ENCODE data around the gene IP6K3.
A peak's percentile ranks its signal among the peaks of the same experiment; 100 is the strongest.

Gene IP6K3, protein sequence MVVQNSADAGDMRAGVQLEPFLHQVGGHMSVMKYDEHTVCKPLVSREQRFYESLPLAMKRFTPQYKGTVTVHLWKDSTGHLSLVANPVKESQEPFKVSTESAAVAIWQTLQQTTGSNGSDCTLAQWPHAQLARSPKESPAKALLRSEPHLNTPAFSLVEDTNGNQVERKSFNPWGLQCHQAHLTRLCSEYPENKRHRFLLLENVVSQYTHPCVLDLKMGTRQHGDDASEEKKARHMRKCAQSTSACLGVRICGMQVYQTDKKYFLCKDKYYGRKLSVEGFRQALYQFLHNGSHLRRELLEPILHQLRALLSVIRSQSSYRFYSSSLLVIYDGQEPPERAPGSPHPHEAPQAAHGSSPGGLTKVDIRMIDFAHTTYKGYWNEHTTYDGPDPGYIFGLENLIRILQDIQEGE

DNA sequence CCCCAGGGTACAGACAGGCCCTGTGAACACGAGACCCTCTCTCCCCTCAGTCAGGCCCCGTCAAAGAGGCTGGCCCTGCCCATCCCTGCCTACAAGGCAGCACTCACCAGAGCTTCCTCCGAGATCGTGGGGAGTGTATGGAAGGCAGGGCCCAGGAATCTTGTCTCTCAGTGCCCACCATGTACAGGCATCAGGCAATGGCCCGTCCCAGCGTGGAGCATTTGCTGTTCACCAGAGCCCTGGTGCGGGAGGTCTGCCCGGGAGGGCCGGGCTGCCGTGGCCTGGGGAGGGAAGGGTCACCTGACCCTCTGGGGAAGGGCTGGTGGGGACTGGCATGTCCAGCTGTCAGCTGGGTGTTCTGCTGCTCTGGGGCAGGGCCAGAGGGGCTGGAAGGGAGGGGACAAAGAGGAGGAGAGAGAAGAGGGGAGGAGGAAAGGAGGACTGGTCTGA, at the start of gene IP6K3:
TSS of gene IP6K3 (minus strand) at position 255 of the 450 bp plus-strand sequence. CDS start 11,429 bp downstream, outside the sequence.
- DNase-seq = no peak

DNA sequence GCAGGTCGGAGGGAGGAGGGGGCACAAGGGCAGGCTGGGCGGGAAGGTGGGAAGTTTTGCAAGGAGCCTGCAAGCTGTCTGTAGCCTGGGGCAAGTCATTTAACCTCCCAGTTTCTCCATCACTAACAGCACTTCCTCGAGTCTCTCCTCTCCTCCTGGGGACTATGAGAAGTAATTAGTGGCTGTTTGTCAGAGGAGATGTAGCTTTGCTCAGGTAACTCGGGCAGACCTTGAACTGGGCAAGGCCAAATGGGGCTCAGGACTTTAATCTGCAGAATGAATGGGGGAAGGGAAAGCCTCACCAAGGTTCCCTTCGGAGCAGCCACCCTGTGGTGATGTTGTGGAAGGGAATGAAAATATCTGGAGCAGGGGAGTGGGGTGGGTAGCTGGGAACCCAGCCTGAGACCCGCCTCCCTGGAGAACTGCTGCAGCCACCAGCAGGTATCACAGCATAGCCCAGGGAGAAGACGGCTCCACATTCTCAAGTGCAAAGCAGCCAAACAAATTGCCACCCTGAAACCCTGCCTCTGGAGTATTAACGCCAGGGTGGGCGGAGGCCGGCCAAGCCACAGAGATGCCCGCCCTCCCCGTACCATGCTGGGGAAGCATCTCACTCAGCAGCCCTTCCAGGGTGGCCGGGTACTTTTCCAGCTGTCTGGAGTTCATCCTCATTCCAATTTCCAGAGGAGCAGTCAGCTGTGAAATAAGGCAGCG, 48.4 kb upstream of the IP6K3 start:
- no peak for DNase-seq

DNA sequence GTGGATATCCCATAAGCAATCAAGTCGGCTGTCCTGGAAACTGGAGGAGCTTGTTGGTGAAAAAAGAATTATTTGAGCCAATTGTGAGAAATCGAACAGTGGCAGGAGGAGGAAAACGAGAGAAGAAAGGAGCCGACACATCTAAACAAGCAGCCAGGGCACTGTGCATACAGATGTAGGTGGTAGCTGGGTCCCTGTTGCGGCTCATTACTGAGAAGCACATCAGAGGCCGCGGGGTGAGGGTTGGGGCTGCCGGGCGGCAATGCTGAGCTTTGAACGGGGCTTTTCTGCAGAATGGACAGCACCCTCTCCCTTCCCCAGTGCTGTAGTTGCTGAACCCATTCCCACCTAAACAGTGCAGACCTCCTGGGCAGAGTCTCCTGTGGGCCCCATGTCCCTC, 46.3 kb upstream of the IP6K3 start:
- no peak for DNase-seq

DNA sequence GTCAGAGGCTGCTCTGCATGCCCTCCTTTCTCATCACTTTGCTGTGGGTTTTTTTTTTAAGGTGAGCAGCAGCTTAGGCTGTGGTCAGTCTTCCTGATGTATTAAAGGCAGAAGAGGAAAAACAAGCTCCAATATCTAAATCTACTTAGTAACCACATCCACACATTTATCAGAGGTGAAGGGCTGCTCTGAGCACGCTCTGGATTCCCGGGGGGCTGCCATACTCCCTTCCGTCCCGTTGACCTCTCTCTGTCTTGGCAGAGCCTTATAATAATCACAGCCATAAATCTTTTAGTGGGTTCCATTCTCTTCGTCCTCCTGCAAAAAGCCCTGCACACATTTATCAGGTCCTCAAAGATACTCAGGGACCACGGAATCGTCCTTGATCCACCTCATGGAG, 44.9 kb upstream of the IP6K3 start:
- DNase-seq = no peak

DNA sequence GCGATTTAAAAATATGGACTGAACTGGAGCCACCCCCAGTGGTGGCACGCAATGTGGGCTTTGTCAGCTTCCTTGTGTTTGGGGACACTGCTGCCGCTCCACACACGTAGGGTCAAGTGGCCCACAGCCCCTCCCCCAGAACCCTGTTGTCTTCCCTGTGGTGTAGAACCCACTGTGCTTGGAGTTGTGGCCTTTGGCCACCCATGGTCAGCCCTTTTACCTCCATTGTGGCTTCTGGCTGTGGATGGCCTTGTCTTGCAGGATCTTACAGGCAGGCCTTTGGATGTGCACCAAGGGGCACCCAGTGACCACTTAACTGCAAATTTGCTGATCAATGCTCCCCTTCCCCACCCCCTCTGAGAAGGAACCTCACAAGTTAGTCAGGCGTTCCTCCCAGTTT, 44.2 kb upstream of the IP6K3 start:
- no peak for DNase-seq

DNA sequence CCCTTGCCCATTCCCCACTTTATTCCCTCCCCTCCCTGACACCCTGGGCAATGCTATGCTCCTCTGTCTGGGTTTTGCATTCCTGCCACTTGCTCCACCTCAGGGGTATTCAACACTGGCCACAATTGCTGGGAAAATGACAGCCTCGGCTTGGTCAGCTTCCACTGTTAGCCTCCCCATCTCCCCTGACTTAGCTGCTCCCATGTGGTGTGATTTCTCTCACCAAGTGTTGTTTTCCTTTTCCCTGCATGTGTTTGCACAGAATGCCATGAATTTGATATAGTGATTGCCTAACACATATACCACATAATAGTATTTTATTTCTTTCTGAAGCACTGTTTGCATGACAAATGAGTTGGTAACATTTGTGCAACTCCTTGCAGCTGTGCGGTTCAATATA, 43.7 kb upstream of the IP6K3 start:
- no peak for DNase-seq

DNA sequence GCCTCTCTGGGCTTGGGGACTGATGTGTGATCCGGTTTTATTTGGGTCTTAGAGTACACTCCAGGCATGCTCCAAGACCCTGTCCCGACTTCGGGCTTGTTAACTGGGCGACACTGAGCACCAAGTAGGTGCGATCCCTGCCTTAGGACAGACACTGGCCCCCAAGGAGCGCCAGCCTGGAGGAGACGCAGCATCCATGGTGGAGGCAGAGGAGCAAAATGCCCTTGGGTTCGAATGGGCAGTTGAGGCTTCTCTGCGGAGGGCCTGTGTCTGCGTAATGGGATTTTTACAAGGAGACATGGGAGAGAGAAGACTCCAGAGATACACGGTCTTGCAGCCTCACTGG, 42.8 kb upstream of the IP6K3 start:
- DNase-seq = no peak

DNA sequence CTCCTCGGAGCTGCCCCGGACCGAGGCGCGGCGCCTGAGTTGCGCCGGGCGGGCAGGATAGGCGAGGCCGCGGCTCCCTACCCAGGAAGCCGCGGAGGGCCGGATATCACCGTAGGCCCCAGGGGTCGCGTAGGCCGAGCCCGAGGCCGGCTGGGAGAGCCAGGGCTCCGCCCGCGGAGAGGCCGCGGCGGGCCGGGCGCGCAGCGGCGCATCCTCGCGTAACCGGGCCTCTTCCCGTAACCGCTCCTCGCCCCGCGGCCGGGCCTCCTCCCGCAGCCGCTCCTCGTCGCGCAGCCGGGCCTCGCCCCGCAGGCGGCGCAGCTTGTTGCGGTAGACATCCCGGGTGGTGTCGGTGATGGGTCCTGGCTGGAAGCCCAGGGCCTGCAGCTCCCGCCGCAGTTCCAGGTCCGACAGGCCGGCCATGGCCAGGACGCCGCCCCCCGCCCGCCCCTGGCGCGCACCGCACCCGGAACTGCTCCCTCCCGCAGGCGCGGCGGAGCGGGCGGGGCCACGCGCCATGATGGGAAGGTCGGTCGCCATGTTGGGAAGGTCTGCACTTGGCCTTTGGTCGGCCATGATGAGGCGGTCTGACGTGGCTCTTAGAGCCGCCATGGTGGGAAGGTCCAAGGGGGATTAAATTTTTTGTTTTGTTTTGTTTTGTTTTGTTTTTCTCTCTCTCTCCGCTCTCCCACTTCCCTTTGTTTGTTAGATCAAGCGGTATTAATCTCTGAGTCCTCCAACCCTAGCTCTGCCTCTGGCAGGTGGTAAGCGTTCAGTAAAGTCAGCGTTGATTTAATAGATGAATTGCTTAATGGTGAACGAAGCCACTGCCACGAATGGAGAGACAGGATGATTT, 42.2 kb upstream of the IP6K3 start, which contains the start of gene LEMD2:
TSS of gene LEMD2 (minus strand) at position 437 of the 856 bp plus-strand sequence. CDS start at position 423, 14 bp downstream.
- DNase-seq = peak; percentile 89

DNA sequence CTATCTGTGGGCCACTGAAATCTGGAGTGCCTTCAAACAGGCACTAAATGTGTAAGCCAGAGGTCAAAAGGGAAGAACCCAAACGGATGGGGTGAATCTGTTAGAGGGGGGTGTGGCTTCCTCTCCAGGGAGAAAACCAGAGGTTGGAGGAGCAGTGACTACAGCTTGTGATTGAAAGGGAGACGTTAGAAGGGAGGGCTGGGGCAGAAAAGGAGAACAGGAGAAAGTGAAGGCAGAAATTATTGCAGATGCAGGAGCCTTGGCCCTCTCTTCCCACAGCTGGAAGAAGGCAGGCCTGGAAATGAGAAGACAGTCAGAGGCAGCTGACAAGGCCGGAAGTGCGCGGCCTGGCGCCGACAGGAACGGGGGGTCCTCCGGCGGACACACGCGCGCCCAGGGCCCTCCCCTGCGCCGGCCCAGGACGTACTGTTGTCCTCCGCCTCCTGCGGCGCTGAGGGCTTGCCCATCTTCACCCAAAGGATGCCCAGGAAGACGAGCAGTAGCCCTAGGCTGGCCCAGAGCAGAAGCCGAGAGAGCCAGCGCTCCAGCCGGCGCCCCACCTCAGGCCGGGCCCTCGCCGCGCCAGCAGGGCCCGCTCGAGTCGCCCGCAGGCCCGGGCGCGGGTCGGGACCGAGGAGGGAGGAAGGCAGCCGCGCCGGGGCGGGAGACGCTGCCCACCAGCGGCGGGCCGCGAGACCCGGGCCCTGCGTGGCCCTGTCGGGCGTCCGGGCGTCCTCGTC, 41.4 kb upstream of the IP6K3 start:
- no peak for DNase-seq

DNA sequence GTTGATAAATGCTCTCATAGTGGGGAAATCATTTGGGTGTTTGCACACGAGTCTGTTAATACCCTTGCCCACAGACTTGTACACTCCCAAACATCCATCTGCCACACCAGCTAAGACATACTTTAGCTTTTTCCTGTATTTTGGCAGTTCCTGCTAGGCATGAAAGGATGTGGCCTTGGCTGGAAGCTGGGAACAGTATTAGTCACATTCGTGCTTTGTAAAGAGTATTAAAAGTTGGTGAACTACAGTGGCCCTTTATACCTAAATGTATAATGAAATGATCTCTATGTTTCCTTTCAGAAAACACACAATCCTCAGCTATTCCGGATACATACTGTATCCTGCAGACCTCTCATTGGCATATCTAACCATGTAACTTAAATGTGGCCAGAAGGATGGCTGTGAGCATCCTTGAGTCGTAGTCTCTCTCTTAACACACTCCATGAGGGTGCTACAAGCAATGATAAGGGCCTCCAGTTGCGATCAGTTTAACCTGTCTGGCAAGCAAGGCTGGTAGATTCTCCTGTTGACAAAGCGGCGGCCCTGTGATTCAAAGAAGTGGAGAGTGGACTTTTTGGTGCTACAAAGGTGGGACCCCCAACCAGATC, 40.7 kb upstream of the IP6K3 start:
- DNase-seq = no peak

DNA sequence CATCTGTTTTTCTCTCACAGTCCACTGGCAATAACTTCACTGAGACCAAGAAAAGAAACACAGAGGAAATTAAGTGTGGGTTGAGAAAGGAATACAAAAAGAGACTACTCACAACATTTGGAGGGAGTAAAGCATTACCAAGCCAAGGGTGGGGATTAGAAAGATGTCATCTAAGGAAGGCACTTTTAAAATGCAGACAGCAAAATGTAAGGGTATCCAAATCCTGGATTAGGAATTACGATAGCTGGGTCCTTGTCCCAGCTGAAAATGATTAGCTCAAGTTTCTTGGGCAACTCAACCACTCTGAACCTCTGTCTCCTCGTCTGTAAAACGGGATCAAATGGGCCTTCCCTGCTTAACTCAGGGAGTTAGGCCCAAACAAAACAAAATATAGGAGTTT, 40.0 kb upstream of the IP6K3 start:
- DNase-seq = no peak

DNA sequence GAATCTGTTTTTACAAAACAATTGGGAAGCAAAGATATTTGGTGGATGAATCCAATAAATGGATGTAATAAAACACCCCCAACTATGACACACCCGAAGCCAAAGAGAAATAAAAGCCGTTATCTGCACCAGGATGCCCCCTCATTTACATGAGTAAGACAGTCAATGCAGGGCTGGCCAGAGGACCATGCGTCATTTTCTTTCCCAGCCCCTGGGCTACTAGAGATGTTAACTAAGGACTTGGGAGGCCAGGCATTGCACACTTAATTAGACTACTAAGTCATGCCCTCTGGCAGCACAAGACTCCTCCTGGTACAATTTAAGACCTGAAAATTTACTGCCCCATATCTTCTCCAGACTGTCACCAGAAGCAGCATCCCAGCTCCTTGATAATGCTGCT, 39.1 kb upstream of the IP6K3 start:
- DNase-seq = no peak

DNA sequence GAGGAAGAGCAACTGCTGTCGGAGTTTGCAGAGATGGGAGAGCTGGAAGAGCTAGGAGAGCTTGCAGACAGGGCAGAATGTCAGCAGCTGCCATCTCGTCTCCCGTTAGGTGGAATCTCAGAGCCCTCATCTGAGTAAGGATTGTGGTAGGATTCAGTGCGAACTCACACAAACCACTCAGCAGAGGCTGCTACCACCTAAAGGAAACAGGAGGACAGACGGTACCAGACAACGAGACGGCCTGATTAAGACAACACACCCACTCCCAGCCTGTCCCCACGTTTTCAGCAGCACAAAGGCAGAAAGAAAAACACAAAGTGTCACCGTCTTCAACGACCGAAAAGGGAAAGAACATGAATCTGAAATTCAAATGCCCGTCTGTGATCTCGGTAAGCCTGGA, 38.1 kb upstream of the IP6K3 start:
- no peak for DNase-seq

DNA sequence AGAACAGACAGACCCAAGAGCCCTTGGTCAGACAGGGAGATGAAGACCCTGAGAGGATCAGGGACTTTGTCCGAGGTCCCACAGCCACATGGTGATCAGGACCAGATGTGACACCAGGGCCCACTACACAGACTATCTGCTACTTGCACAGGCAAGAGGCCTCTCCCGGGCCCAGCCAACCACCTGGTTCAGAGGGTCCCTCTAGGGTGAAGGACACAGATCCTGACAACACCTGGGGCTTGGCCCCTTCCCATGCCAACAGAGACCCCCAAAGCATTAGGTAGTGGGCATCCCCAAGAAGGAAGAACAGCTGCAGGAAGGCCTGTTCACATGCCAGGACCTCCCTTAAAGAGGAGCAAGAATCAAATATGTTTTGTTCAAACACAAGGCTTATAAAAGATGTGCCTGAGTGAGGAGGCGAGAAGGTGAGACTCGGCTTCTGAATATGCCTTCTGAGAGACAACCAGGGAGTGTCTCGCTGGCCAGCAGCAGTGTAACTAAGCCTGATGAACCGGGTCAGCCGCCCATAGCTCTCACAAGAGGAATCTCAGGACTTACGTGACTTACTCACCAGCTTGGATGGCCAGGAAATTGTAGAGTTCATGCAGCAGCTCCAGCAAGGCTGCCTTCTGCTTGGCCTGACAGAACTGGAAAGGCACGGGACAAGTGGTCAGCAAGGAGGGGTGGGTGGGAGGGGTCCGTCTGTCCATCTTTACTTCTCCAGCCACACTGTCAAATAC, 37.2 kb upstream of the IP6K3 start:
- DNase-seq = no peak

DNA sequence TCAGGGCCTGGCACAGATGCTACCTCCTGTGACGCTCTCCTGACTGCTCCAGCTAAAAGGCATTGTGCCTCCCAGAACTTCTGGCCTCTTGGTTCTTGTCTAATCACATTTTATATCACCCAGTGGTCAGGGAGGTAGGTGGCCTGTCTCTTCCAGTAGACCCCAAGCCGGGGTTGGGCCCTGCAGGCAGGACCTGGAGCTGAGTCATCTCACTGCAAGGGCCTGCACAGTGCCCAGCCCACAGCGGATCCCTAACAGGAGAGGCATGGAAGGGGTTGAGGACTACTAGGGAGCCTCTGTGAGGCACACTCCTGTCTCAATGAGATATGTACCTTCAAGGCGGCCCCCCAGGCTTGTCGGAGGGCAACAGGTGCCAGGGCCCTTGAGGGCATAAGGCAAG, 35.9 kb upstream of the IP6K3 start:
- DNase-seq = no peak

DNA sequence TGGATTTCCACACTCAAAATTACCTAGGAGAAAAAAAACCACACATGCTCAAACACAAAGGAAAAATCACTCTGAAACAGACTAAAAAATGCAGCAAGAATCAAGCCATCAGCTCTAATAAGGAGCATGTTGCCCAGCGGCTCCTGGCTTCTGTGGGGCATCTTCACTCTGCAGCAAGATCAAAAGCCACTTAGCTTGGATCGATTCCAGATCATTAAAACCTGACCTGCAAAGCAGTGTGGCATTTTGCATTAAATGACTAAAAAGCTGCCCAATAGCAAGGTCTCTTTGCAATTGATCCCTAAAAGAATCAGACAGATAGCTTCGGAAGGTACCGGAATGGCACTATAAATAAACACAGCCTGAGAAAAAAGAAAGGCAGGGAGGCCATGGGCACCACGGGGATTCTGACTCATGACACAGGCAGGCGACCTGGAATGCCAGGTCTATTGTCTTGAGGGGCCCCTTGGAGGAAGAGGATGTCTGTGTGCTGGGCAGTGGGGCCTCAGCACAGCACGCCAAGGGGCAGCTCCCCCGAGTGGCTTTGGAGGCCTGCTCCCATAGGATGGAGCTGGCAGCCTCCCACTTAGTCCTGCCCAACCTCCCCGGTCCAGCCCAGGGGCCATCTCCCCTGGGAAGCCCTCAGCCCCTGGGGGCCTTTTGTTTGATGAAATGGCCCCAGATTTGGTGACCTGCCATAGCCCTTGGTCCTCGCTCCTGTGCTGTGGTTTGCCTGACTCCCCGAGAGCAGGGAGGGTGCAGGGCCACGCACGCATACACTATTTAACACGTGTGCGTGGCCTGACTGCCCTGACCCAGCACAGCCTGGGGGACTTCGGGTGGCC, 34.6 kb upstream of the IP6K3 start:
- no peak for DNase-seq

DNA sequence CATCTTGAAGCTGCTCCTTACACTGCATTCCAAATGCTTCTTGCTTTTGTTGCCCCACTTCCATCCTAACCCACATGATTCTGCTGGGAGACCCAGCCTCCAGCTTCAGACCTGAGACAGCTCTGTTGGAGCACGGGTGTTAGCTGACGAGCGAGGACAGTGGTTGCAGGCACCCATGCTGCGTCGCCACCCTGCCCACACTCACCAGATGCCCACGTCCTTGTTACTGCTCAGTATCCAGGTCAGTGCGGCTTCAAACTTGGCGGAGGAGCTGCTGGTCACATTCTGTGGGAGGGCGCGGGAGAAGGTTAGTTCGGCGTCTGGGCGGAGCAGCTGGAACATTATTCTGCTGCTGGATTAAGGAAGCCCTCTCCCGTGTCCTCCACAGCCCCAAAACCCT, 33.2 kb upstream of the IP6K3 start:
- DNase-seq = no peak

DNA sequence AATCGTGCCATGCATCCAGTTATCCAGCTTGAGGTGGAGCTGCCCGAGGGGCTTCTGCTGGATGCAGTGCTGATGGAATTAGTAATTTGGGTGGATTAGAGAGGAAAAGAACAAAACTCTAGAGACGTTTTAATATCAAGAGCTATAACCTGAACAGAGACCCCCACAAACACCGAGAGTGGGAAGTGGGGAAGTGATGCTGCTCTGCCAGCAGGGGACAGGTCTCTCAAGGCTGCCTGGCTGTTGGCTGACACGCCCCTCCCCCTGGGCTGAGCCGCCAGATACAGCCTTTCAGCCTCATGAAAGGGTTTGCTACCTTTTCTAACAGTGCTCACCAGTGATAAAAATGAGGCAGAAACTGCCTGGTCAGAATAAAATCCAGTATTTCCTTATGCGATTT, 32.6 kb upstream of the IP6K3 start:
- no peak for DNase-seq

DNA sequence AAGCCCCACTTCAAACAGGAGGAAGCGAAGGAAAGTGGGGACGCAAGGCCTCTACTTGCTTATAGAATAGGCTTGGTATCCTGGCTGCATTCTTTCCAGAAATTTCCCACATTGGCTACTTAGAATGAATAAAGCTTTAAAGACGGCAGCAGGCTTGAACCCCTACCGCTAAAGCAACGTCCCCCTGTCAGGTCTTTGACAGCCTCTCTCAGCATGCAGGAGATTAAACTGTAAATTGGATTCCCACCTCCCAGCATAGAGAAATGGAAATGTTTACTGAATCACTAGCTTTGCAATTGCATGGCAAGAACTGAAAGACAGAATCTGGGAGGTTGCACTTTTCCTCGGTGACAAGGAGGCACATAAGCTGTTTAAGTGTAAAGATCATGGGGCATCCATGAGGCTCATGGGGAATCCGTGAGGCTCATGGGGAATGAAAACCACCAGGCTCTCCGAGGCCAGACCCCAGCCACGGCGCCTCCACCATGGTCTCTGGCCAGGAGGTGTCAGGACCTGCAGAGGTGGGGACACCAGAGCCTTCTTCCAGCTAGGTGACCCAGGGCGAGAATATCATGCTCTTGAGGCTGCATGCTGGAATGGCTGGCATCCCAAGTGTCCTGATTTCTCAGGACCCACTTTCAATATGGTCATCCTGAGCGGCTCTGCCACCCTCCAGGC, 31.9 kb upstream of the IP6K3 start:
- DNase-seq = no peak
